ENCODE data around the gene ZNF229.
A peak's percentile ranks its signal among the peaks of the same experiment; 100 is the strongest.
"Not testable (repeated sequence)": the region's sequence is repeated elsewhere in the genome, so short reads cannot be mapped to it uniquely, and the experiment has no call there.

ZNF229 gene

DNA sequence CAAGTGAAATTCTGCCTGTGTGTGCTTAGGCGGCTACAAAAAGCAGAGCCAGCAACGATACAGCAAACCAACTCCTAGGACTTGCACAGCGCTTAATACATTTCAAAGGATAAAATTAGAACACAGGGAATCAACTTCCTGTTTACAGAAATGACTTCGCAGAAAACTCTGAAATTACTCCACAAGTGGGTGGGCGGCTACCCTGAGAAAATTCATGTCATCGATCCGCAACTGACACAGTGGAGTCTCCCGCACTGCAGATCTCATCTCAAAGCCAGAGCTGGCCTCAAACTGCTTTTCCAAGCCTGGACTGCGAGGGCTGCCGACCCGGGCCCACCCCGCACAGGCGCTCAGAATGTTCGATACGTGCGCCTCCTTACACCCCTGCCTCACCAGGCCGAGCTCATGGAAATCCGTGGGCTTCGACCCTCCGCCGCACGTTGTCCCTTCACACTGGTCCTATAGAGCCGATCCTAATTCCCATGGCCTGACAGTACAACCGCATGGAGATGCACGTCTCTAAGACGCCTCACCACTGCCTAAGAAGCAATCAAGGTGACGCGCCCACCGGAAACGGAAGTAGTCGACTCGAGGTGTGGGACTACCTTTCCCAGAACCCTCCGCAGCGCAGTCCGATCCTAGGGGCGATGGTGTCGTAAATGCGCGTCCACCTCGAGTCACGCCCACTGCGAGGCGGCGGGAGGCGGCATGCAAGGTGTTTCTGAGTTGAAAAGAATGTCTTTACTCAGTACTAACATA is at the start of gene ZNF229:
TSS of gene ZNF229 (minus strand) at position 557 of the 759 bp plus-strand sequence. CDS start 5,625 bp downstream, outside the sequence.
- peak; percentile 91 for DNase-seq

DNA sequence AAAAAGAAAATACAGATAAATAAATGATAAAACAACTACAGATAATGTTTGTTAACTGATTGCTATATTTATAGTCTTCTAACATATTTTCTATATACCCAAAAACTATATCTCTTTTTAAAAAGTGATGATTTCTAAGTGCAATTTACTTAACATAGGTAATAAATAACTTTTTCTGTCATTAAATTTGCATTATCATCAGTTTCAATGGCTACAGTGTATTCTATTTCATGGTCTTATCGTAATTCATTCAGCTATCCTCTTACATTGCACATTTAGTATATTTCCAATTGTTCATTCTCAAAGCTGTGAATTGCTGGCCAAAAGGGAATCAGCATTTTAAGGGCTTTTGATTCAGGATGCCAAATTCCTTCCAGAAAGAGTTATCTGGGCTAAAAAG is 48.4 kb upstream of the ZNF229 start:
- DNase-seq: no peak

DNA sequence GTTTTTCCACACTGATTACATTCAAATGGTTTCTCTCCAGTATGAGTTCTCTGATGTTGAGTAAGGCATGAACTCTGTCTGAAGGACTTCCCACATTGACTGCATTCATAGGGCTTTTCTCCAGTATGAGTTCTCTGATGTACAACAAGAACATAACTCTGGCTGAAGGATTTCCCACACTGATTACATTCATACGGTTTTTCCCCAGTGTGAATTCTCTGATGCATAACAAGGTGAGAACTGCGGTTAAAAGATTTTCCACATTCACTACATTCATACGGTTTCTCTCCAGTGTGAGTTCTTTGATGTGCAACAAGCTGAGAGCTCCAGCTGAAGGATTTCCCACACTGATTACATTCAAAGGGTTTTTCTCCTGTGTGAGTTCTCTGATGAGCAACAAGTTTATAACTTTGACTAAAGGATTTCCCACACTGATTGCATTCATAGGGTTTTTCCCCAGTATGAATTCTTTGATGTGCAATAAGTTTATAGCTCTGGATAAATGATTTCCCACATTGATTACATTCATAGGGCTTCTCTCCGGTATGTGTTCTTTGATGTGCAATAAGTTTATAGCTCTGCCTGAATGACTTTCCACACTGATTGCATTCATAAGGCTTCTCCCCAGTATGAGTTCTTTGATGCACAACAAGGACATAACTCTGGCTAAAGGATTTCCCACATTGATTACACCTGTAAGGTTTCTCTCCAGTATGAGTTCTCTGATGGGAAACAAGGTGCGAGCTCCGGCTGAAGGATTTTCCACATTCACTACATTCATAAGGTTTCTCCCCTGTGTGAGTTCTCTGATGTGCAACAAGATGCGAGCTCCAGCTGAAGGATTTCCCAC is 28.5 kb upstream of the ZNF229 start:
- no peak for DNase-seq

DNA sequence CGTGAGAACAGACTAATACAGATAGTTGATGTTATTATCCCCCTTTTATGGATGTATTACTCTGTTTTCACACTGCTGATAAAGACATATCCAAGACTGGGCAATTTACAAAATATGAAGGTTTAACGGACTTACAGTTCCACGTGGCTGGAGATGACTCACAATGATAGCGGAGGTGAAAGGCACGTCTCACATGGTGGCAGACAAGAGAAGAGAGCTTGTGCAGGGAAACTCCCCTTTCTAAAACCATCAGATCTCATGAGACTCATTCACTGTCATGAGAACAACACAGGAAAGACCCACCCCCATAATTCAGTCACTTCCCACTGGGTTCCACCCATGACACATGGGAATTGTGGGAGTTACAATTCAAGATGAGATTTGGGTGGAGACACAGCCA is 20.5 kb upstream of the ZNF229 start:
- DNase-seq: not testable (repeated sequence)

DNA sequence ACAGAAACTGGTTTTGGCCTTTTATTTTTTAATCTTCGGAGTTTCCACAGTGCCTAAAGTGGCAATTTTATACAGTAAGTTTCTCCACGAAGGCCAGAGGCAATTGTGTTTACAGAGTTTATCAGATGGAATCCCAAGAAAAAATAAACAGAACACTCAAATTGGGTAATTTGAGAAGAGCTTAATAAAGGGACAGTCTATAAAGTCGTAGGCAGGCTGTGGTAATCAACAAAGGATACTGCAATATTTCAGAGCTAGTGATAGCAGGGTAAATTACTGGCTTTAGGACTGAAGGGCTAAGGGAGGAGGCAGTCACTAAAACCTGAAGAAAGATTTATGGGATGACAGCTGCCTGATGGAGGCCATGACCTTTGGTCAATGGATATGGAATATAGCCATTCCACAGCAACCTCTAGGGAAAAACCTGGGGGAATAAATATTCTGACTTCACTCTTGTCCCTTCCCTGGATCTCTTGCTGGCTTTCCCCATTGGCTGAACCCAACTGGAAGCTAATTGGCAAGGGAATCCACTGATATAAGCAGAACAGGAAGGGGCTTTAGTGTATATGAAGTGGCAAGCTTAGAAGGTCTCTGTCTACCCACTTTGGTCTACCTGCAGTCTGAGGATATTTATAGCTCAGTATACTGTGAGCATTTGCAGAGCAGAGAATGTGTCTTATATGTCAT is 14.5 kb upstream of the ZNF229 start:
- DNase-seq: not testable (repeated sequence)

DNA sequence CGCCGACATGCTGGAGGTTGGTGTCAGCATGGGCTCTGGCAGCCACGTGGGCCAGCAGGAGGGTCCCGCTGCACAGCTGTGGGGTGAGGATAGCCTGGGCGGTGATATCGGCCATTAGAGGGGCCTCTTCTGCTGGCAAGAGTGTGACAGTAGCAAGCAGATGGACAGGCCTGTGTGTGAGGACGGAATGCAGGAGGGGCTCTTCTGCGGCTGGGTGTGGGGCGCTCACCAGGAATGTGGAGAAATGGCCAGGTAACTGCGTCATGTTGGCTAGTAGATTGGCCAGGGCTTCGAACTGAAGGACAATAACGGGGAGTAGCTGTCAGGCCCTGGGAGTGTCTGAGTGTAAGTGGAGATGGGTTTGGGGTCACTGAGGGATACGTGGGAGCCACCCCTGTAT is 7.7 kb upstream of the ZNF229 start:
- not testable (repeated sequence) for DNase-seq

DNA sequence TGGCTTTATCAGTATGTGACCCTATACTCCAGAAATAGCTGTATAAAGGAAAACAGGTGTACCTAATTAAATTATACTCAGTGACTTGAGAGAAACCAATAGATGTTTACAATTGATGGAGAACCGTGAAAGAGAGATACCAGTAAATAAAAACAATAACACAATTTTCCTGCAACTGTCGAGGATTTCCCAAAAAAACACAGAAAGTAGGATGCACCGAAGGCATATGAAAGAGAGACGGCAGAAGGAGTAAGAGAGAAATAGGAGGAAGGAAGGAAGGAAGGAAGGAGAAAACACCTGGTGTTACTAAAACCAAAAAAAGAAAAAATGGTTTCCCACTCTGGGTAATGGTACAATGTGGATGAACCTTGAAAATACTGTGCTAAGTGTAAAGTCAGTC is 6.8 kb upstream of the ZNF229 start:
- no peak for DNase-seq

DNA sequence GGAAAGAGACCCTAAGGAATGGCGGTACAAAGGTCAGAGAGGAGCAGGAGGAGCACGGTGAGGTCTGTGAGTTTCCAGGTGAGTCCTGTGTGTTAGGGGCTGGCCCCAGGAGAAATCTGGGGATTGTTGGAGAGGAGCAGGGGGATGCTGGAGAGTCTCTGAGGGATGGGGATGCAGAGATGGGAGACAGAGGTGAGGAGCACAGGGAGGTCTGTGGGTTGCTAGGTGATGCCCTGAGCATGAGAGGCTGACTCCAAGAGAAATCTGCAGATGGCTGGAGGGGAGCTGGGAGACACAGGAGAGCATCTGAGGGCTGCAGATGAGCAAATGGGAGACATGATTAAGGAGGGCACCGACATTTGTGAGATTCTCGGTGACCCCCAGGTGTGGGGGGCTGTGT is 4.1 kb upstream of the ZNF229 start:
- DNase-seq: no peak

DNA sequence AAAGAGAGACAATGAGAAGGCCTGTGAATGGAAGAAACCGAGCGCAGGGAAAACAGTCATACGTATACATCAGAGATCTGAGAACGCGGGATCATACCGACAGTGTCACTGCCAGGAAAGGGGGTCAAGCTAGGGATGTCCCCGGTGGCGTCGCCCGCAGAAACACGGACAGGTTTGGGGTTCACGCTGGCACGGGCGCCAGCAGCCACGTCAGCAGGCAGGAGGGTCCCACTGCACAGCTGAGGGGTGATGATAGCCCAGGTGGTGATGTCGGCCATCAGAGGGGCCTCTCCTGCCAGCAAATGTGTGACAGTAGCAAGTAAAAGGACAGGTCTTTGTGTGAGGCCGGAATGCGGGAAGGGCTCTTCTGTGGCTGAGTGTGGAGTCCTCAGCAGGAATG is 3.4 kb upstream of the ZNF229 start:
- DNase-seq: no peak

DNA sequence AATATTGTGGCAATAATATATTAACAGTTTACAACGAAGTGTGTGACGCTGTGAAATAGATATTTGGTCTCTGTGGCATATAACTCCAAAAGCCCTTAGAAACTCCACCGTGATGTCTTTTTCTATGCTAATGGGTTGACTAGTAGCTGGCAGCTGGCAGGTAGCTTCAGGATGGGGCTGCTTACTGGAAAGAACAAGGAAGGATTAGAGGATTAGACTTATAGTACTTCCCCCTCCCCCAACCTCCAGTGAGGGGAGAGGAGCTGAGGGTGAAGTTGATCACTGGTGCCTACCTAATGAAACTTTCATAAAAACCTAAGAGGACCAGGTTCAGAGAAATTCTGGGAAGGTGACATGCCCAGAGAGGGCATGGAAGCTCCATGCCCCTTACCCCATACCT is 9.8 kb downstream of the ZNF229 start:
- DNase-seq: no peak

DNA sequence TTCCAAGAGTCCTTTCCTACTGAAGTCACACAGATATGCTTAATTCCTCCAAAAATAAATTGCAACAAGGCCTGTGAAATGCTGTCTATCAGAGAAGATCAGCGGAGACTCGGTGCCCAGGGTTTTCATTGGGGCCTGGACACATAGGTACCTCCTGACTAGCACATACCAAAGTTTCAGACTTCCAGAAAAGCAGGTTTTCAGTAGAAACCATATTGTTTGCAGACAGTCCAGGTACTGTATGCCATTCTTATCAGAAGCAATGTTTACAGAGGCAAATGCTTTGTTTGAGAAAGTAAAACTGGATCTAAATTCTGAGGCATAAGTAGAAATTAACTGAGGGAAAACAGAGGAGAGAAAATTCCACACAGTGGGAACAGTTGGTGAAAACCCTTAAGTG is 12.8 kb downstream of the ZNF229 start:
- DNase-seq: no peak

DNA sequence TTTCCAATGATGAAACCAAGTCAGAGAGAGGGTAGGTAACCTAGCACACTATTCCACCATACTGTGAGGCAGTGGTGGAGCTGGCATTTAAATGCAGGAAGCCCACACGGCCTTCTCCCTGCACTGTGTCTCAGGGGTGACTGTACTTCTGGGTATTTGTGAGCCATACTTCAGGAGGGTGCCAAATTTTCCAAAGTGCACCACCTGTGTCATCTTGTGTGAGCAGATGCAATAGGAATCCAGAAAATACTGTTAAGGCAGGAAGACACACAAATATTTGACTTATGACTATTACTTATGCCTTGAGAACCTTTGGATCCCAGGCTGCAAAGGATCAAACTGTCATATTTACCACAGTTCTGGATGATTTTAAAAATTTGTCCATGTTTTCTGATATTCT is 17.3 kb downstream of the ZNF229 start:
- no peak for DNase-seq

DNA sequence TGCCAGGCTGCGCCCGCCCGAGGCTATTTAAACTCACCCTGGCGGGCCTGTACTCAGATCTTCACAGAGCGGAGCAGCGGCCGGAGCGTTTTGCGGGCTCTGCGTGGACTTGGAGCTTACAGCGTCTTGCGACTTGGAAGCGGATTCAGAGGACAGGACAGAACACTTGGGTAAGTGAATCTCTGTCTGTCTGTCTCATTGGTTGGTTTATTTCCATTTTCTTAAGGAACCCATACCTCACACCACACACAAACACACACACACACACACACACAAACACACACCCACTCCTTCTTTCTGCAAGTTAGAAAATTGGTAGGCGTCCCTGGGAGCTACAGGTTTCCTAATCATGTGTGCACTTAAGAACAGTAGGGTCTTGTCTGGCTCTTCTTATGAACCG is 32.7 kb downstream of the ZNF229 start:
- not testable (repeated sequence) for DNase-seq

DNA sequence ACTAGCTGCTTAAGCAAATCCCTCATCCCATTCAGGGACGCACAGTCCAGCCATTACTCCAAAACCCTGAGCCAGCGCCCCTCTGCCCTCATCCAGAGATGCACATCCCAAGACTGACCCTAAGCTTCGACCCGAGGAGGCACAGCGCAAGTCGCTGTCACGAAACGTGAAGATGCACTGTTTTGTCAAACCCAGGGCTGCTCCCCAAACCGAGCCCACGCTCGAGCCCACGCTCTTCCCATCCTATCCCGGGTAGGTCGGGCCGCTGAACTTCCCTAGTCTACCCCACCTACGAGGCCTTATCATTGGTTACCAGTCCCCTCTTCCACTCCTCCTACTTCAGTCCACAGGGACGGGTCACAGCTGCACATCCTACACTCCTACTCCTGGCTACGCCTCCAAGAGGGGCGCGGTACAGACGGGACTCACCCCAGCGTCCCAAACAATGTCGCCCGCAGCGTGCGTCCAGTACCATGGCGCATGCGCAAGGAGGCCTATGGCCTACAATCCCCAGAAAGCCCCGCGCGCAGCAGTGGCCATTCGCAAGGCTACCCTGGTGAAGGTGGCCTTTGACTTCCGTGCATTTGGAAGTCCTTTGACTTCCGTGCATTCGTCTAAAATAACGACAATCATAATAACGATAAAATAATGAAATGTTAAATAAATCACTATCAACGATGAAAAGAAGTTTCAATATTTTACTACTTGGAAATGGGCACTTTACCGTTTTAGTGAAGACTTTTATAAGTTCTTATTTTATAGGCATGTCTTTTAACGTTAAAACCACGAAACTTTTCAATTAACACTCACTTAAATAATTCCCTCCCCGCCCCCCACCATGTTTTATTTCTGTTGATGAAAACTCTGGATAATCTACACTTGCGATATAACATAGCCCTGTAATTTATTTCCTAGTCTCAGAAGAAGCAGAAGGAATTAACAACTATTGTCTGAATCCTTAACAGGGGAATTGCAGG is 46.8 kb downstream of the ZNF229 start, which contains the start of gene ZNF285:
TSS of gene ZNF285 (minus strand) at position 470 of the 977 bp plus-strand sequence. CDS start 4,395 bp downstream, outside the sequence.
- DNase-seq: no peak

DNA sequence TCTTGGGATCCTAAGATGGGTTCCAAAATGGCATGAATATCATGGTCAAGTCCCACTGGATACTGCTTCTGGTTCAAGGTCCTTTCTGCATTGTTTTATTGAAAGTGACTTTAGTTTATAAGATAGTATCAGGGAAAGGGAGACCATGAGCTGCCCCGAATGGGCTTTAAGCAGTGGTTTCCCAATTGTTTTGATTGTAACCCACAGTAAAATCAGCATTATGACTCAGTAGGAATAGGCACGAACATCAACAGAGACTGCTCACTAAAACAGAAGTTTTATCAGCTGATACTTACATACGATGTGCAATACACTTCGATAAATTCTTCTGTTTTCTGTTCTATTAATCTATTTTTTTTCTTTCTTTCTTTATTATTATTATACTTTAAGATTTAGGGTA is 59.0 kb downstream of the ZNF229 start:
- DNase-seq: not testable (repeated sequence)
